ENCODE data around the gene TMEM151B. TPM values are rescaled to one million over a fixed set of nuclear protein-coding genes. Genes with fewer than 3 reads are reported as not detected.

TMEM151B gene
- total and polyA plus RNA-seq, 9 of the 15 experiments (the other 6 are each of a cell fraction or from before 2014, with no cell fraction given): not detected

GRCh38 chr6:44275749-44276648 is 5.7 kb downstream of the TMEM151B start (continued):
- peak; percentile 25 for TF ChIP-seq HNRNPLL (IDR thresholded peaks at IDR 0.05; ENCODE audit: low read depth, low read length, poor library complexity, severe bottlenecking)
- TF ChIP-seq ZNF436 (CRISPR knock-in tag; IDR thresholded peaks at IDR 0.05): no peak
- peak; percentile 43 for TF ChIP-seq L3MBTL2 (IDR thresholded peaks at IDR 0.05)
- 0 out of 2 replicates have a peak, but pooled peaks have one; percentile 5 for TF ChIP-seq SAFB (IDR thresholded peaks at IDR 0.05; ENCODE audit: borderline replicate concordance, low read depth, low read length)
- TF ChIP-seq ZNF696 (CRISPR knock-in tag; conservative IDR thresholded peaks at IDR 0.05): no peak
- no peak for TF ChIP-seq KDM2B (CRISPR knock-in tag; IDR thresholded peaks at IDR 0.05)

DNA sequence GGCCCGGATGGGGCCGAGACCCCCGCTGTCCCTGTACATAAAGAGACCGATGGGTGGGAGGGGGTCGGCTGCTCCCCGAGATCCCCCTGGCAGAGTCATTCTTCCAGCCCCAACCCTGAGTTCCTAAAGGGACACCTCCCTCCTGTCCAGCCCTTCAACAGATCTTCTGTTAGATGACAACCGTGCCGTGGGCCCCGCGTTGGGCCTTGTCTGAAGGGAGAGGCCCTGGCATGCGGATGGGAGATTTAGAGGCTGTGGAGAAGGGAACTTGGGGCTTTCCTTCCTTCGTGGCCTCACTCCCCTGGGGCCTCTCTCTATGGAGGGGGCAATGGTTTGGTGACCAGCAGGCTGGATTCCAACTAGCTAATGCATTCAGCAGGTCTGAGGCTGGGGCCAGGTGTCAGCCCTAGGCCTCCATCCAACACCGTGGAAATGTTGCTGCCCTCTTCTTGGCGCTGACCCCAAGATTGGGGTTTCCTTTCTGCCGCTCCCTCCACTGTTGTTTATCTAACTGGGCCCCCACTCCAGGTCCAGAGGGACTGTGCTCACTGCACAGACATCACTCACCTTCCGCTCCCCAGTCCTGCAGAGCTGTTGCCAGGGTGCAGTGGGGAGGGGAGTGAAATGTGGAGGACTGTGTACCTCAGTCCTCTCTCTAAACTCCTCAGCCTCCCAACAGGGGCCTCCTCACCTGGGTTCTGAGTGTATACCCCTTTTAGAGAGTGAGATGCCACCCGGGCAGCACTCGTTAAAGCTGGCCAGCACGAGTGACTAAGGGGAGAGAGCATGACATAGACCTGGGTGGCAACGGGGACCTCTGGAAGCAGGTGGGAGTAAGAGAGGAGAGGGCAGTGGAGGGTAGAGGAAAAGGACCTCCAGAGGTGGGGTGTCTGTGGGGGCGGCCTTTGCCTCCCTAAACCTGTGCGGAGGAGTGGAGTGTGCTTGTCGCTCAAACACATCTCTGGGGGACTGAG is 6.7 kb downstream of the TMEM151B start:
- H3K36me3 ChIP-seq (ENCODE audit: control insufficient read depth, insufficient read depth, low read length): no peaks in the 10 kb centered on the region
- DNase-seq (ENCODE audit: extremely low read depth in 1 of 4, low spot score in 3 of 4) (no peak), ATAC-seq (no peak), FAIRE-seq (no peak)
- H3K4me2 ChIP-seq (ENCODE audit: insufficient read depth, low read length): no peak overlapping the region
- TF ChIP-seq CC2D1A (IDR thresholded peaks at IDR 0.05) (no peak), ZBTB5 (IDR thresholded peaks at IDR 0.05) (no peak)
- H3K9me1 ChIP-seq (ENCODE audit: control insufficient read depth, insufficient read depth, low read length): peaks cover 4% of the 10 kb centered on the region
- ChIA-PET POLR2A (interaction anchor here (0.9 to 2.2 kb wide), 5 partner anchors 11 to 36 kb away, joined by 3 to 6 read pairs (median 3); partner anchors contain the start of genes AARS2 and HSP90AB1), CTCF (ENCODE audit: low intra/inter-chr PET ratio) (no interaction called here)
- no peaks in the 10 kb centered on the region for H3K79me2 ChIP-seq (ENCODE audit: control insufficient read depth, insufficient read depth, low read length)
- in situ Hi-C loops (cut with MboI): no loop called here
- H2AFZ ChIP-seq (ENCODE audit: low read depth, low read length): no peak overlapping the region
- H3K9me3 ChIP-seq (replicated peaks; ENCODE audit: control insufficient read depth, insufficient read depth, low read depth, low read length): no peaks in the 10 kb centered on the region
- H3K9ac ChIP-seq (ENCODE audit: insufficient read depth in 1 of 2, low read depth in 2 of 2, low read length in 2 of 2): no peak overlapping the region
- BruUV-seq (replicated peaks): no TSS peak
- no peak overlapping the region for H3K27ac ChIP-seq (ENCODE audit: extremely low read depth, low read depth, low read length)
- peaks cover 16% of the 10 kb centered on the region for H4K20me1 ChIP-seq (replicated peaks; ENCODE audit: control insufficient read depth, insufficient read depth, low read length)
- 9% methylated on average over 19 of the region's 23 CpGs for WGBS (ENCODE audit: insufficient coverage, low coverage, missing lambda C conversion rate)
- H3K4me3 ChIP-seq: no peak overlapping the region
- peaks cover 0 to 25% of the 10 kb centered on the region in 2 experiments; a peak in 2 of 5 replicates for H3K4me1 ChIP-seq (replicated peaks in 1 of 2; ENCODE audit: control insufficient read depth in 2 of 2, insufficient read depth in 2 of 2, low read length in 2 of 2)
- intact Hi-C loops (cut with micrococcal nuclease): no loop called here
- H3K27me3 ChIP-seq (ENCODE audit: control insufficient read depth in 2 of 2, insufficient read depth in 2 of 2, low read length in 2 of 2): peaks cover 69 to 90% of the 10 kb centered on the region in 2 experiments

All from K562 (cell line).